ENCODE measurements around the gene GPR101.
"Not testable (repeated sequence)": the region's sequence is repeated elsewhere in the genome, so short reads cannot be mapped to it uniquely, and the experiment has no call there.

GPR101 gene

GRCh38 chrX:137025930-137026329 is 7.9 kb downstream of the GPR101 start:
- no peak for DNase-seq

- not testable (repeated sequence) for DNase-seq
These were observed 33.6 kb downstream of the GPR101 start for GRCh38 chrX:137000236-137000635.

DNA sequence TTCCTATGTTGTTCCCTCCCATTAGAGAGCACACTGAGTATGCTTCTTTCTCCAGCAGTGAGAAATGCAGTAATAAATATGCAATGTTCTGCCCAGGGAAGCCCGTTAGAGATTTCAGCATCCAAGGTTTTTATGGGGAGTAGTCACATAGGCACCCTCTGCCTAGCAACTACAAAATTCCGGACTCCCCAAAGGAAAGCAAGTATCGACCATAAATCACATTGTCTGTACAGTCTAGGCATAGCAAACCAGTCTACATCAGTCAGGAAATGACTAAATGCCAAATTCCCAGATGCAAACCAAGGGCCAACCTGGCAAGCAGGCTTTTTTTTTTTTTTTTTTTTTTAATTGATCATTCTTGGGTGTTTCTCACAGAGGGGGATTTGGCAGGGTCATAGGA is 34.8 kb downstream of the GPR101 start:
- DNase-seq: no peak
